Activated CD4-positive, alpha-beta T cell treated with anti-CD3 and anti-CD28 coated beads, Interleukin-2, Interleukin-6, amounts not matched to agents 100 ng/mL and 50 ng/mL, durations not matched to agents 16 hours and 8 hours (primary cell): ENCODE data around the gene DDX5.
A peak's percentile ranks its signal among the peaks of the same experiment; 100 is the strongest.
"Not testable (repeated sequence)": the region's sequence is repeated elsewhere in the genome, so short reads cannot be mapped to it uniquely, and the experiment has no call there.

ENCODE experiments used
- DNase-seq: peaks from one replicate; pipeline ENCODE4 v3.0.0-alpha.2; 2020

The DDX5 gene

GRCh38 chr17:64491034-64491860 is 14.8 kb downstream of the DDX5 start:
- DNase-seq = peak; percentile 66

GRCh38 chr17:64488301-64488700 is 17.8 kb downstream of the DDX5 start:
- DNase-seq = no peak

- DNase-seq = no peak
Observed at GRCh38 chr17:64484380-64484779, 21.7 kb downstream of the DDX5 start.

GRCh38 chr17:64480951-64481350 is 25.1 kb downstream of the DDX5 start:
- DNase-seq = no peak

GRCh38 chr17:64477849-64478248 is 28.2 kb downstream of the DDX5 start:
- DNase-seq = no peak

- DNase-seq = no peak
Observed at GRCh38 chr17:64472564-64472963, 33.5 kb downstream of the DDX5 start.

GRCh38 chr17:64471440-64471839 is 34.6 kb downstream of the DDX5 start:
- no peak for DNase-seq

- no peak for DNase-seq
Observed at GRCh38 chr17:64470625-64471024, 35.5 kb downstream of the DDX5 start.

- DNase-seq = not testable (repeated sequence)
Observed at GRCh38 chr17:64466834-64467233, 39.3 kb downstream of the DDX5 start.

GRCh38 chr17:64466019-64466735 is 39.9 kb downstream of the DDX5 start:
- no peak for DNase-seq

GRCh38 chr17:64461788-64462187 is 44.3 kb downstream of the DDX5 start:
- DNase-seq = no peak

GRCh38 chr17:64460955-64461354 is 45.1 kb downstream of the DDX5 start:
- DNase-seq = no peak

GRCh38 chr17:64459818-64460217 is 46.3 kb downstream of the DDX5 start:
- DNase-seq = not testable (repeated sequence)

- peak; percentile 6 for DNase-seq
Observed at GRCh38 chr17:64459284-64459747, 46.8 kb downstream of the DDX5 start.

- no peak for DNase-seq
Observed at GRCh38 chr17:64458756-64459155, 47.3 kb downstream of the DDX5 start.

GRCh38 chr17:64457156-64457555 is 48.9 kb downstream of the DDX5 start:
- DNase-seq = no peak

GRCh38 chr17:64455993-64456885 is 49.9 kb downstream of the DDX5 start:
- peak; percentile 20 for DNase-seq

- DNase-seq = no peak
Observed at GRCh38 chr17:64449545-64449944, 56.5 kb downstream of the DDX5 start.

- DNase-seq = peak; percentile 16
Observed at GRCh38 chr17:64448665-64449512, 57.2 kb downstream of the DDX5 start, which contains the start of gene MILR1. Gene MILR1, plus strand, starts transcription at chr17:64449115. Its CDS starts 54 bp downstream, at chr17:64449169.
